Activated T-helper 2 cell treated with anti-CD3 and anti-CD28 coated beads, Interferon-gamma antibody, Interleukin-2, Interleukin-4, amounts not matched to agents 10 μg/mL and 5 μg/mL and 100 μg/mL, durations not matched to agents 14 hours and 24 hours and 36 hours (primary cell): ENCODE results near the gene PTPRN2. TPM values are rescaled to one million over a fixed set of nuclear protein-coding genes. Genes with fewer than 3 reads are reported as not detected.

Experiments used
- DNase-seq: peaks from one replicate; pipeline ENCODE4 v3.0.0; 2021; ENCODE audit warnings: low spot score
- H3K27ac Mint-ChIP-seq: one replicate; pipeline ENCODE4 v1.8.0; 2021; ENCODE audit warnings: mixed read lengths
- H3K27me3 Mint-ChIP-seq: one replicate; pipeline ENCODE4 v1.8.0; 2021; ENCODE audit warnings: low read depth, mixed read lengths
- H3K36me3 Mint-ChIP-seq: one replicate; pipeline ENCODE4 v1.8.0; 2021; ENCODE audit warnings: low read depth, mixed read lengths
- H3K4me1 Mint-ChIP-seq: one replicate; pipeline ENCODE4 v1.8.0; 2021; ENCODE audit warnings: low read depth, mixed read lengths
- H3K4me3 Mint-ChIP-seq: one replicate; pipeline ENCODE4 v1.8.0; 2021; ENCODE audit warnings: low read depth, mild to moderate bottlenecking, moderate library complexity, mixed read lengths
- H3K9me3 Mint-ChIP-seq: one replicate; pipeline ENCODE4 v1.8.0; 2021; ENCODE audit warnings: mixed read lengths
- intact Hi-C: fragments of 100-400 bp; cut with micrococcal nuclease; formaldehyde crosslinking; loops from one replicate; pipeline ENCODE4 v1.15.1; 2023
- total RNA-seq: library from RNA; stranded (reverse); gene quantifications from 2 replicates; pipeline ENCODE4 v1.2.3, GENCODE V29; 2022

PTPRN2 gene
- total RNA-seq, 1 donor from 2014 or later: 1.3 TPM

- H3K27me3 Mint-ChIP-seq: no peaks in the 10 kb centered on the region
- intact Hi-C loops: no loop called here
- H3K9me3 Mint-ChIP-seq: no peaks in the 10 kb centered on the region
- no peak overlapping the region for H3K27ac Mint-ChIP-seq
- H3K4me1 Mint-ChIP-seq: no peaks in the 10 kb centered on the region
- no peak for DNase-seq
- H3K36me3 Mint-ChIP-seq: no peaks in the 10 kb centered on the region
- H3K4me3 Mint-ChIP-seq: no peak overlapping the region
Observed at GRCh38 chr7:157650801-157651200, 936.8 kb downstream of the PTPRN2 start.

DNA sequence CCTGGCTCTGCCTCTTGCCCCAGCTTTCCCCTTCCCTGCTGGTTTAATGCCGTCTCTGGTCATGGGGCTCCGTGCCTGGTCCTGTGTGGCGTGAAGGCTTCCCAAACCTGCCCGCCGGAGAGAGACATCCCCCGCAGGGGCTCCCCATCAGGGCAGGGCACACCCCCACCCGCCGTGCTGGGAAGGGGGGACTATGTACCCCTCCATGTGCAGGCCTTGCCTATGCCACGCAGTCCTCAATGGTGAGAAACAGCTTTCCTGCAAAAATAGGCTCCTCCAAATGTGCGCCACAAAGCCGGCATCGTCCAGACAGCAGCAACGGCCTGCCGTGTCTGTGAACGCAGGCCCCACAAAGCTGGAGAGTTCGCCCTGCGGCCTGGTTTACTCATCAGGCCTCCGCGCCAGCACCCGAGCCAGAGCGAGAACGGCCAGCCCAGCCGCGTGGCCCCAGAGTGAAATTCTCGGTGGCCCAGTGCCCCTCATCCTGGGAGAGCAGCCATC, 937.4 kb downstream of the PTPRN2 start:
- no peaks in the 10 kb centered on the region for H3K9me3 Mint-ChIP-seq
- H3K36me3 Mint-ChIP-seq: no peaks in the 10 kb centered on the region
- no peaks in the 10 kb centered on the region for H3K4me1 Mint-ChIP-seq
- H3K4me3 Mint-ChIP-seq: no peak overlapping the region
- intact Hi-C loops: no loop called here
- no peaks in the 10 kb centered on the region for H3K27me3 Mint-ChIP-seq
- H3K27ac Mint-ChIP-seq: no peak overlapping the region
- no peak for DNase-seq

- intact Hi-C loops: no loop called here
- no peak overlapping the region for H3K27ac Mint-ChIP-seq
- DNase-seq: no peak
- no peaks in the 10 kb centered on the region for H3K9me3 Mint-ChIP-seq
- H3K36me3 Mint-ChIP-seq: no peaks in the 10 kb centered on the region
- H3K4me1 Mint-ChIP-seq: no peaks in the 10 kb centered on the region
- H3K27me3 Mint-ChIP-seq: peaks cover 3% of the 10 kb centered on the region
- H3K4me3 Mint-ChIP-seq: no peak overlapping the region
Observed at GRCh38 chr7:157646551-157646950, 941.1 kb downstream of the PTPRN2 start.

- Mint-ChIP-seq H3K9me3 (peaks cover 6% of the 10 kb centered on the region), H3K27ac (no peak overlapping the region), H3K4me3 (no peak overlapping the region), H3K36me3 (no peaks in the 10 kb centered on the region), H3K27me3 (peaks cover 4% of the 10 kb centered on the region), H3K4me1 (no peaks in the 10 kb centered on the region)
- intact Hi-C loops: no loop called here
- no peak for DNase-seq
Observed at GRCh38 chr7:157645539-157645938, 942.1 kb downstream of the PTPRN2 start.

- H3K27ac Mint-ChIP-seq: no peak overlapping the region
Observed at GRCh38 chr7:157644946-157645345, 942.7 kb downstream of the PTPRN2 start.

GRCh38 chr7:157643525-157643970, 944.1 kb downstream of the PTPRN2 start:
- intact Hi-C loops: no loop called here
- Mint-ChIP-seq H3K4me3 (no peak overlapping the region), H3K27me3 (peaks cover 5% of the 10 kb centered on the region), H3K4me1 (no peaks in the 10 kb centered on the region), H3K27ac (no peak overlapping the region), H3K36me3 (no peaks in the 10 kb centered on the region), H3K9me3 (peaks cover 15% of the 10 kb centered on the region)
- DNase-seq: no peak

More at GRCh38 chr7:157644946-157645345, 942.7 kb downstream of the PTPRN2 start:
- H3K27me3 Mint-ChIP-seq: peaks cover 5% of the 10 kb centered on the region
- no peaks in the 10 kb centered on the region for H3K4me1 Mint-ChIP-seq
- H3K4me3 Mint-ChIP-seq: no peak overlapping the region
- no peak for DNase-seq
- H3K9me3 Mint-ChIP-seq: peaks cover 12% of the 10 kb centered on the region
- no peaks in the 10 kb centered on the region for H3K36me3 Mint-ChIP-seq
- intact Hi-C loops: no loop called here

DNA sequence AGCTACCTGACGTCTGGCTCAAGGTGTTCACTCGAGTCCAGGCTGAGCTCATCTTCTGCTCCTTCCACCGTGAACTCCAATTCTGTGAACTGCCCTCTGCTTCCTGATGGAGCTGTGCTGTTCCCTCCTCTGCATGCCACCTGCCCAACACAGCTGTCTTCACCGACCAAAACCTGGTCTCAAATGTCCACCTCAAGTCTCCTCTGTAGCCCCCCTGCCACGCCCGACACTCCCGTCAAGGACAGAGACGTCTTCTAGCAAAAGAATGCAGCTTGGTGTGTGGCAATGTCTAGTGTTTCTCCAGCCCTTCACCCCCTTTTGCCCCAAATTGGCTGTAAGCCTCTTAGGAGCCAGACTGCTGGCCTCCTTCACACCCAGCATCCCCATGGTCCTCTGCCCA, 945.8 kb downstream of the PTPRN2 start:
- Mint-ChIP-seq H3K9me3 (peaks cover 15% of the 10 kb centered on the region), H3K27me3 (peaks cover 5% of the 10 kb centered on the region), H3K4me3 (no peak overlapping the region), H3K27ac (no peak overlapping the region), H3K36me3 (no peaks in the 10 kb centered on the region), H3K4me1 (no peaks in the 10 kb centered on the region)
- intact Hi-C loops: no loop called here
- no peak for DNase-seq

DNA sequence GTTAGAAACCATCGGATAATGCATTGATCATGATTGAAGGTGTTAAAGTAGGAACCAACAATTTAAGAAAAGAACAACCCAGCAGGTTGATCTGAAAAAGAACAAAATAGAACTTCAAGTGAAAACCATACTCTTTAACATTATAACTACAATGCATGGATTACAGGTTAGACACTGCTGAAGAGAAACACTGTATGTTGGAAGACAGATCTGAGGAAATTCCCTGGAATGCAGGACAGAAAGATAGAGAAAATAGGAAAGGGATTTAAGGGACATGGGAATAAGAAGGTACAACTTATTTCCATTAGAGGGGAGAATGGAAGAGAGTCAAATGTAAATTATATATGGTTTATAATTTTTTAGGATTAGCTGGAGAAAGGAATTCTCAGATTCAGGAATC, 947.5 kb downstream of the PTPRN2 start:
- H3K36me3 Mint-ChIP-seq: no peaks in the 10 kb centered on the region

DNA sequence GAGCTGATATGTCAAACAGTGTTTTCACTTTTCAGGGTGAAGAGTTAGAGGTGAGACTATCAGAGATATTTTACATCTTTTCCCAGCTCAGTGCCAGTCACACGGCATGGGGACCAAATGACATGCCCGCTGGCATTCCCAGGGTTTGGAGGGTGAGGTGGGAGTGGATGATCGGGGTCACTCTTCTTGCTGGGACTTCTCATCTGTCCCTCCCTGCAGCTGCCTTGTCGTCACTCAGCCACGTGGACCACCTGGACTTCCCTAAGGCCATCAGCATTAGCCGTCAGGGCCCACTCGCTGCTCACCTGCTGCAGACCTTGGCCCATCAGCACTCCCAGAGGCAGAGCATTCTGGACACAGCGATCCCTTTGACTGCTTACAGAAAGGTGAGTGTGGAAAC, 949.1 kb downstream of the PTPRN2 start:
- intact Hi-C loops: no loop called here
- no peaks in the 10 kb centered on the region for H3K4me1 Mint-ChIP-seq

More for the DNA sequence above, 947.5 kb downstream of the PTPRN2 start:
- Mint-ChIP-seq H3K27me3 (peaks cover 15% of the 10 kb centered on the region), H3K9me3 (peaks cover 15% of the 10 kb centered on the region), H3K4me1 (no peaks in the 10 kb centered on the region), H3K27ac (no peak overlapping the region), H3K4me3 (no peak overlapping the region)
- DNase-seq: no peak
- intact Hi-C loops: no loop called here

GRCh38 chr7:157637216-157637949, 950.2 kb downstream of the PTPRN2 start:
- Mint-ChIP-seq H3K4me3 (no peak overlapping the region), H3K9me3 (peaks cover 15% of the 10 kb centered on the region), H3K27me3 (peaks cover 20% of the 10 kb centered on the region), H3K36me3 (no peaks in the 10 kb centered on the region), H3K27ac (no peak overlapping the region), H3K4me1 (no peaks in the 10 kb centered on the region)
- no peak for DNase-seq
- intact Hi-C loops: no loop called here

More for the DNA sequence above, 949.1 kb downstream of the PTPRN2 start:
- Mint-ChIP-seq H3K27ac (no peak overlapping the region), H3K4me3 (no peak overlapping the region), H3K27me3 (peaks cover 19% of the 10 kb centered on the region), H3K9me3 (peaks cover 15% of the 10 kb centered on the region), H3K36me3 (no peaks in the 10 kb centered on the region)
- no peak for DNase-seq

GRCh38 chr7:157635669-157636068, 952.0 kb downstream of the PTPRN2 start:
- H3K4me1 Mint-ChIP-seq: no peaks in the 10 kb centered on the region
- DNase-seq: no peak
- no peaks in the 10 kb centered on the region for H3K36me3 Mint-ChIP-seq
- intact Hi-C loops: no loop called here
- H3K27ac Mint-ChIP-seq: no peak overlapping the region
- H3K9me3 Mint-ChIP-seq: peaks cover 10% of the 10 kb centered on the region
- no peak overlapping the region for H3K4me3 Mint-ChIP-seq
- peaks cover 22% of the 10 kb centered on the region for H3K27me3 Mint-ChIP-seq

GRCh38 chr7:157635148-157635500, 952.5 kb downstream of the PTPRN2 start:
- no peak for DNase-seq
- intact Hi-C loops: no loop called here
- Mint-ChIP-seq H3K36me3 (no peaks in the 10 kb centered on the region), H3K27me3 (peaks cover 24% of the 10 kb centered on the region), H3K4me1 (no peaks in the 10 kb centered on the region), H3K4me3 (no peak overlapping the region), H3K9me3 (peaks cover 5% of the 10 kb centered on the region), H3K27ac (no peak overlapping the region)

GRCh38 chr7:157634401-157635147, 953.0 kb downstream of the PTPRN2 start:
- H3K27ac Mint-ChIP-seq: no peak overlapping the region
- H3K4me1 Mint-ChIP-seq: no peaks in the 10 kb centered on the region
- H3K27me3 Mint-ChIP-seq: peaks cover 24% of the 10 kb centered on the region
- no peaks in the 10 kb centered on the region for H3K36me3 Mint-ChIP-seq
- DNase-seq: no peak
- H3K9me3 Mint-ChIP-seq: no peaks in the 10 kb centered on the region
- intact Hi-C loops: no loop called here
- no peak overlapping the region for H3K4me3 Mint-ChIP-seq
